SU-DHL-6 (cell line): ENCODE data around the gene FAM76A.

ENCODE experiments used
- CTCF ChIP-seq: fragments of 200-600 bp; sonication (generic); IDR thresholded peaks from one replicate; pipeline ENCODE4 v1.5.1; 2017; ENCODE audit warnings: antibody characterized with exemption, mild to moderate bottlenecking, low read length, moderate library complexity; ENCODE audit not compliant: insufficient read depth, poor library complexity, severe bottlenecking
- EZH2phosphoT487 ChIP-seq: fragments of 200-600 bp; sonication (generic), shearing (Covaris generic); conservative IDR thresholded peaks from 2 replicates; pipeline ENCODE4 v1.6.1; 2018; ENCODE audit warnings: mild to moderate bottlenecking, antibody characterized with exemption, low read length, moderate library complexity, mixed read lengths

DNA sequence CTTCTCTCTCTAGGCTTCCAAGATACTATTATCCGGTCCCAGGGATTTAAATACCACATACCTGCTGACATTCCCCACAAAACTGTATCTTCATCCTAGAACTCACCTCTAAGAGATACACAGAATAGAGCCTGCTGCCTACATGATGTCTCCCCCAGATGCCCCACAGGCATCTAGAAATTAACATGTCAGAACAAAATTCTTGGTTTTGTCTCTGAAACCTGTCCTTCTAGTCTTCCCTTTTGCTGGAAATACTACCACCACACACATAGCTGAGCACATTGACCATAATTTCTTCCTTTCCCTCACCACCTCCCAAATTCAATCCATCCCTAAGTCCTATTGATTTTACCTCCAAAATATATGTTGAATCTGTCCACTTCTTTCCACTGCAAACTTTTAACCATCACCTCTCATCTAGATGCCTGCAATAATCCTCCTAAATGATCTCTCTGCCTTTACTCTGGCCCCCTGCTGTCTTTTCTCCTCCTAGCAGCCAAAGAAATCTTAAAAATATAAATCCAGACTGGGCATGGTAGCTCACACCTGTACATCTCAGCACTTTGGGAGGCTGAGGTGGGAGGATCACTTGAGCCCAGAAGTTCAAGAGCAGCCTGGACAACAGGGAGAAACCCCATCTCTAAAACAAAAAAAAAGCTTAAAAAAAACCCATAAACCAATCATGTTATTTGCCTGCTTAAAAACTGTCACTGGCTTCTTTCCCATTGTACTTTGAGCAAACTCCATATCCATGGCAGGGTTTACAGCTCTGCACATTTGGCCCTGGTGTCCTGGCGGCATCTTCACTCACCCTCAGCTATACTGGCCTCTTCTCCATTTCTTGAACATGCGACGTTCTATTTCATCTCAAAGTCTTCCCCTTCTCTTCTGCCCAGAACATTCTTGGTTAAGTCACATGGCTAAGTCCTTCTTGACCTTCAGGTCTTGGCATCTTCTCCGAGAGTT, 6.2 kb upstream of the FAM76A start:
- TF ChIP-seq CTCF: peak; percentile 12
- no peak for TF ChIP-seq EZH2phosphoT487
